Endothelial cell of umbilical vein (primary cell): ENCODE measurements around the gene SH3BP2.

ENCODE experiments used
- EZH2 ChIP-seq: IDR thresholded peaks from 2 replicates; pipeline ENCODE4 v1.6.1; 2012; ENCODE audit warnings: borderline replicate concordance, low read depth, mild to moderate bottlenecking, moderate library complexity, low read length, inconsistent platforms; ENCODE audit not compliant: severe bottlenecking
- POLR2A ChIP-seq: IDR thresholded peaks from 2 replicates; pipeline ENCODE4 v1.6.1; 2012; ENCODE audit warnings: low read depth, mild to moderate bottlenecking, control low read depth, low read length
- TF ChIP-seq, protein P1 (sequence below), 2 donors: IDR thresholded peaks; 1 replicate in 1 of 2; 2 replicates in 1 of 2; pipeline ENCODE4 v1.5.1; 2011; ENCODE audit warnings: low read length in 2 of 2, mild to moderate bottlenecking in 2 of 2, moderate library complexity in 2 of 2, control low read depth in 1 of 2, inconsistent platforms in 1 of 2, low read depth in 1 of 2; ENCODE audit not compliant: insufficient read depth in 1 of 2; ENCODE audit errors: extremely low read depth in 1 of 2

DNA sequence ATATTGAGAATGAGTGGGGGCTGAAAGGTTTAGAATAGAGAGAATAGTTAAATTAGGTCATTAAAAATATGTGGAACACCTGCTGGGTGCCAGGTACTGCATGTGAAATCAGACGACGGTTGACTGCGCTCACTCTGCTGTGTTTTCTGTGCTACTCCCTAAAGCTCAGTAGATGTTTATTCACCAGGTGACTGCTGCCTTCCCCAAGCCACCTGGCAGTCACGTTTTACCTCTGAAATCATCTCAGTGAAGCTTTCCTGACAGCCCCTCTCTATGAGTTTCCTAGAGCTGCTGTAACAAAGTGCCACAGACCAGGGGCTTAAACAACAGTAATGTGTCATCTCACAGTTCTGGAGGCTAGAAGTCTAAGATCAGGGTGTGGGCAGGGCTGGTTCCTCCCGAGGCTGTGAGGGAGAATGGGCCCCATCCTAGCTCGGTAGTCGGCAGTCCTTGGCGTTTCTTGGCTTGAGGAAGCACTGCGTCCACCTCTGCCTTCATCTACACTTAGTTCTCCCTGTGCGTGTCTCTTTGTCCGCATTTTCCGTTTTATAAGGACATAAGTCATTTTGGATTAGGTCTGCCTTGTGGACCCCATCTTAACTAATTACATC, 76.1 kb downstream of the SH3BP2 start:
- TF ChIP-seq, protein P1, sequence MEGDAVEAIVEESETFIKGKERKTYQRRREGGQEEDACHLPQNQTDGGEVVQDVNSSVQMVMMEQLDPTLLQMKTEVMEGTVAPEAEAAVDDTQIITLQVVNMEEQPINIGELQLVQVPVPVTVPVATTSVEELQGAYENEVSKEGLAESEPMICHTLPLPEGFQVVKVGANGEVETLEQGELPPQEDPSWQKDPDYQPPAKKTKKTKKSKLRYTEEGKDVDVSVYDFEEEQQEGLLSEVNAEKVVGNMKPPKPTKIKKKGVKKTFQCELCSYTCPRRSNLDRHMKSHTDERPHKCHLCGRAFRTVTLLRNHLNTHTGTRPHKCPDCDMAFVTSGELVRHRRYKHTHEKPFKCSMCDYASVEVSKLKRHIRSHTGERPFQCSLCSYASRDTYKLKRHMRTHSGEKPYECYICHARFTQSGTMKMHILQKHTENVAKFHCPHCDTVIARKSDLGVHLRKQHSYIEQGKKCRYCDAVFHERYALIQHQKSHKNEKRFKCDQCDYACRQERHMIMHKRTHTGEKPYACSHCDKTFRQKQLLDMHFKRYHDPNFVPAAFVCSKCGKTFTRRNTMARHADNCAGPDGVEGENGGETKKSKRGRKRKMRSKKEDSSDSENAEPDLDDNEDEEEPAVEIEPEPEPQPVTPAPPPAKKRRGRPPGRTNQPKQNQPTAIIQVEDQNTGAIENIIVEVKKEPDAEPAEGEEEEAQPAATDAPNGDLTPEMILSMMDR (IDR thresholded peaks at IDR 0.05; ENCODE audit: extremely low read depth in 1 of 2, insufficient read depth in 1 of 2, low read depth in 1 of 2, low read length in 2 of 2) = no peak
- no peak for TF ChIP-seq POLR2A
- no peak for TF ChIP-seq EZH2
